Endothelial cell of umbilical vein (primary cell): ENCODE results near the gene PIAS2. TPM values are rescaled to one million over a fixed set of nuclear protein-coding genes. Genes with fewer than 3 reads are reported as not detected.

Experiments used
- BruUV-seq: library from RNA; stranded (reverse); fragments of 400-500 nt; replicated peaks from 2 replicates; lab custom pipeline; 2021; lab: Mats Ljungman, UMichigan
- CTCF ChIA-PET: fragments of 300-600, 350-600 bp; sonication (Branson Sonifier 250); formaldehyde crosslinking; loops from one replicate; lab custom pipeline; 2021; ENCODE audit warnings: antibody characterized with exemption, inconsistent platforms; lab: Charles Lee
- POLR2A ChIA-PET: fragments of 300-600, 350-600 bp; sonication (Branson Sonifier 250); formaldehyde crosslinking; loops from one replicate; lab custom pipeline; 2021; ENCODE audit warnings: antibody characterized with exemption, inconsistent platforms; lab: Charles Lee
- DNase-seq: peaks from one replicate; pipeline ENCODE4 v3.0.0-alpha.2; 2011; ENCODE audit warnings: low read depth, low spot score
- FAIRE-seq: peaks from 2 replicates; lab custom pipeline; 2011; peaks lifted over from hg19 to GRCh38; lab: Jason Lieb, UNC
- H2AFZ ChIP-seq: 2 replicates; pipeline ENCODE4 v1.6.0; 2012; ENCODE audit warnings: low read depth, low read length, control low read depth, inconsistent platforms
- H3K27ac ChIP-seq: 2 replicates; pipeline ENCODE4 v1.5.1; 2011; ENCODE audit warnings: low read depth, mild to moderate bottlenecking, control low read depth, low read length, moderate library complexity; ENCODE audit not compliant: insufficient read depth
- H3K27me3 ChIP-seq, 2 experiments: 2 replicates each; pipeline versions ENCODE4 v1.6.0 to v1.6.1; 2011; ENCODE audit warnings: low read length in 2 of 2, mixed read lengths in 1 of 2; ENCODE audit not compliant: control insufficient read depth in 2 of 2, insufficient read depth in 2 of 2
- H3K36me3 ChIP-seq, 2 experiments: 2 replicates in 1 of 2; 3 replicates in 1 of 2; pipeline ENCODE4 v1.5.1; 2011; ENCODE audit warnings: low read length in 2 of 2, mild to moderate bottlenecking in 1 of 2, moderate library complexity in 1 of 2; ENCODE audit not compliant: control insufficient read depth in 2 of 2, insufficient read depth in 2 of 2; ENCODE audit errors: extremely low read depth in 1 of 2
- H3K4me1 ChIP-seq: 3 replicates; pipeline ENCODE4 v1.5.1; 2011; ENCODE audit warnings: mild to moderate bottlenecking, low read length; ENCODE audit not compliant: control insufficient read depth, insufficient read depth; ENCODE audit errors: extremely low read depth
- H3K4me2 ChIP-seq: 2 replicates; pipeline ENCODE4 v1.6.1; 2011; ENCODE audit warnings: low read length, control low read depth, mixed read lengths; ENCODE audit not compliant: insufficient read depth
- H3K4me3 ChIP-seq, 3 experiments: fragments of 200-600 bp in 1 of 3; sonication (generic), shearing (Covaris generic) in 1 of 3; replicated peaks in 1 of 3; 2 replicates each; pipeline ENCODE4 v1.5.1; 2011 to 2016; ENCODE audit warnings: control low read depth in 3 of 3, low read length in 3 of 3, mild to moderate bottlenecking in 2 of 3, inconsistent platforms in 1 of 3, low read depth in 1 of 3, moderate library complexity in 1 of 3; ENCODE audit not compliant: insufficient read depth in 1 of 3
- H3K79me2 ChIP-seq: 2 replicates; pipeline ENCODE4 v1.6.0; 2012; ENCODE audit warnings: low read length, inconsistent platforms; ENCODE audit not compliant: control insufficient read depth, insufficient read depth
- H3K9ac ChIP-seq: replicated peaks from 2 replicates; pipeline ENCODE3; 2011; ENCODE audit warnings: low read length, control low read depth; ENCODE audit not compliant: insufficient read depth; ENCODE audit errors: extremely low read depth
- H3K9me1 ChIP-seq: replicated peaks from 3 replicates; pipeline ENCODE4 v1.6.0; 2011; ENCODE audit warnings: mild to moderate bottlenecking, low read length; ENCODE audit not compliant: control insufficient read depth, insufficient read depth; ENCODE audit errors: extremely low read depth
- H3K9me3 ChIP-seq: replicated peaks from 2 replicates; pipeline ENCODE4 v1.5.1; 2012; ENCODE audit warnings: low read length, inconsistent platforms; ENCODE audit not compliant: control insufficient read depth, insufficient read depth
- H4K20me1 ChIP-seq: replicated peaks from 2 replicates; pipeline ENCODE3; 2011; ENCODE audit warnings: mild to moderate bottlenecking, low read length; ENCODE audit not compliant: control insufficient read depth, insufficient read depth; ENCODE audit errors: extremely low read depth
- CTCF ChIP-seq, 2 donors: IDR thresholded peaks; 1 replicate in 1 of 2; 2 replicates in 1 of 2; pipeline ENCODE4 v1.5.1; 2011; ENCODE audit warnings: low read length in 2 of 2, mild to moderate bottlenecking in 2 of 2, moderate library complexity in 2 of 2, control low read depth in 1 of 2, inconsistent platforms in 1 of 2, low read depth in 1 of 2; ENCODE audit not compliant: insufficient read depth in 1 of 2; ENCODE audit errors: extremely low read depth in 1 of 2
- FOS ChIP-seq: IDR thresholded peaks from 2 replicates; pipeline ENCODE4 v1.6.1; 2011; ENCODE audit warnings: mild to moderate bottlenecking, low read length, moderate library complexity, borderline replicate concordance; ENCODE audit not compliant: insufficient read depth
- GATA2 ChIP-seq: IDR thresholded peaks from 2 replicates; pipeline ENCODE4 v1.7.0; 2011; ENCODE audit warnings: low read depth, mild to moderate bottlenecking, moderate library complexity, mixed read lengths, low read length; ENCODE audit not compliant: insufficient read length, insufficient read depth
- JUN ChIP-seq: IDR thresholded peaks from 2 replicates; pipeline ENCODE4 v1.6.1; 2011; ENCODE audit warnings: borderline replicate concordance, low read depth; ENCODE audit not compliant: insufficient read length, insufficient read depth
- MYC ChIP-seq: IDR thresholded peaks from one replicate; pipeline ENCODE4 v1.6.1; 2011; ENCODE audit warnings: mild to moderate bottlenecking, low read depth, low read length
- POLR2A ChIP-seq: IDR thresholded peaks from 2 replicates; pipeline ENCODE4 v1.6.1; 2012; ENCODE audit warnings: low read depth, mild to moderate bottlenecking, control low read depth, low read length
- dilution Hi-C: fragments of 300-500 bp; cut with MboI; formaldehyde crosslinking; loops from one replicate; pipeline ENCODE4 v1.15.0; 2019; ENCODE audit warnings: low sequenced_read_pairs; ENCODE audit not compliant: extremely low pct_ligation_motif_present
- intact Hi-C: fragments of 100-400 bp; cut with micrococcal nuclease; formaldehyde crosslinking; loops from one replicate; pipeline ENCODE4 v1.10.0; 2022
- polyA plus RNA-seq, 4 experiments: library from polyadenylated mRNA; depleted of rRNA in 3 of 4; stranded (reverse) in 3 of 4; unstranded in 1 of 4; fragments of >200 nt; gene quantifications; 2 replicates each; pipeline versions ENCODE4 v1.2.1 to v1.2.3, GENCODE V29; 2011 to 2012; ENCODE audit warnings: missing spikeins in 1 of 4
- total RNA-seq: library from RNA; stranded (reverse); gene quantifications from 2 replicates; pipeline ENCODE4 v1.2.3, GENCODE V29; 2021

PIAS2 gene
- total and polyA plus RNA-seq, 2 donors (not counting 3 experiments of a cell fraction or from before 2014, with no cell fraction given), result 7.0 to 34.3 TPM

- Histone ChIP-seq H3K9me1 (no peaks in the 10 kb centered on the region), H3K4me2 (no peak overlapping the region), H3K79me2 (no peaks in the 10 kb centered on the region), H3K27ac (no peak overlapping the region), H4K20me1 (no peaks in the 10 kb centered on the region), H2AFZ (no peak overlapping the region), H3K27me3 (no peaks in the 10 kb centered on the region), H3K9ac (no peak overlapping the region), H3K4me3 (no peak overlapping the region), H3K9me3 (no peaks in the 10 kb centered on the region), H3K4me1 (no peaks in the 10 kb centered on the region), H3K36me3 (no peaks in the 10 kb centered on the region)
- CTCF ChIA-PET, result no interaction called here
- TF ChIP-seq CTCF (IDR thresholded peaks at IDR 0.05; ENCODE audit: extremely low read depth in 1 of 2, insufficient read depth in 1 of 2, low read depth in 1 of 2, low read length in 2 of 2), result no peak
- intact Hi-C loops (no loop called here), dilution Hi-C loops (no loop called here)
- DNase-seq (no peak), FAIRE-seq (no peak)
- POLR2A ChIA-PET, result no interaction called here
- BruUV-seq, result no TSS peak
These were observed 122.7 kb downstream of the PIAS2 start for GRCh38 chr18:46794607-46795006.

- CTCF ChIA-PET, result interaction anchor here (1.0 to 1.1 kb wide), 2 partner anchors 13 to 136 kb away, joined by 3 read pairs; no protein-coding TSS in a partner anchor
- no peak for FAIRE-seq
These were observed 123.7 kb downstream of the PIAS2 start for GRCh38 chr18:46793565-46793964.

More at GRCh38 chr18:46793565-46793964, 123.7 kb downstream of the PIAS2 start:
- no peaks in the 10 kb centered on the region for H4K20me1 ChIP-seq
- H3K4me2 ChIP-seq, result no peak overlapping the region
- dilution Hi-C loops, result no loop called here
- intact Hi-C loops, result no loop called here
- H3K36me3 ChIP-seq, result no peaks in the 10 kb centered on the region
- H3K79me2 ChIP-seq, result no peaks in the 10 kb centered on the region
- H3K9me3 ChIP-seq, result no peaks in the 10 kb centered on the region
- TF ChIP-seq POLR2A, result no peak
- no peak for TF ChIP-seq FOS
- TF ChIP-seq JUN, result no peak
- TF ChIP-seq MYC, result no peak
- TF ChIP-seq GATA2, result no peak
- TF ChIP-seq CTCF (IDR thresholded peaks at IDR 0.05; ENCODE audit: extremely low read depth in 1 of 2, insufficient read depth in 1 of 2, low read depth in 1 of 2, low read length in 2 of 2), result no peak
- no peak overlapping the region for H3K4me3 ChIP-seq
- no peak overlapping the region for H3K27ac ChIP-seq
- BruUV-seq, result no TSS peak
- no peak overlapping the region for H2AFZ ChIP-seq
- H3K9me1 ChIP-seq, result no peaks in the 10 kb centered on the region
- H3K9ac ChIP-seq, result no peak overlapping the region
- POLR2A ChIA-PET, result no interaction called here
- no peak for DNase-seq
- no peaks in the 10 kb centered on the region for H3K27me3 ChIP-seq
- H3K4me1 ChIP-seq, result no peaks in the 10 kb centered on the region
